OCI-LY1 (cell line): ENCODE results near the gene TOMM6.
"Not testable (repeated sequence)": the region's sequence is repeated elsewhere in the genome, so short reads cannot be mapped to it uniquely, and the experiment has no call there.

Source experiments
- H2AFZ ChIP-seq: fragments of 200-600 bp; sonication (generic), shearing (Covaris generic); 2 replicates; pipeline ENCODE4 v1.6.0; 2014; ENCODE audit warnings: antibody characterized with exemption, mild to moderate bottlenecking, low read length
- H3F3A ChIP-seq: fragments of 200-600 bp; sonication (generic), shearing (Covaris generic); 2 replicates; pipeline ENCODE4 v1.6.0; 2014; ENCODE audit warnings: mild to moderate bottlenecking, antibody characterized with exemption, low read length, moderate library complexity; ENCODE audit not compliant: insufficient read depth
- H3K27ac ChIP-seq: fragments of 200-600 bp; sonication (generic); 2 replicates; pipeline ENCODE4 v1.5.1; 2014; ENCODE audit warnings: low read length, mixed run types, mild to moderate bottlenecking, low read depth; ENCODE audit not compliant: poor library complexity, severe bottlenecking
- H3K27me3 ChIP-seq: fragments of 200-600 bp; sonication (generic); 2 replicates; pipeline ENCODE4 v1.6.0; 2014; ENCODE audit warnings: antibody characterized with exemption, mild to moderate bottlenecking, low read length, moderate library complexity; ENCODE audit not compliant: insufficient read depth
- H3K36me3 ChIP-seq: fragments of 200-600 bp; sonication (generic); 2 replicates; pipeline ENCODE4 v1.6.1; 2014; ENCODE audit warnings: mild to moderate bottlenecking, antibody characterized with exemption, low read length, moderate library complexity, mixed read lengths; ENCODE audit not compliant: insufficient read depth
- H3K4me1 ChIP-seq: fragments of 200-600 bp; sonication (generic); 2 replicates; pipeline ENCODE4 v1.5.1; 2014; ENCODE audit warnings: mild to moderate bottlenecking, low read length, moderate library complexity; ENCODE audit not compliant: insufficient read depth, severe bottlenecking
- H3K4me2 ChIP-seq: fragments of 200-600 bp; sonication (generic), shearing (Covaris generic); 2 replicates; pipeline ENCODE4 v1.6.1; 2014; ENCODE audit warnings: low read length
- H3K4me3 ChIP-seq: fragments of 200-600 bp; sonication (generic); 2 replicates; pipeline ENCODE4 v1.5.1; 2014; ENCODE audit warnings: low read length, low read depth, mild to moderate bottlenecking, mixed read lengths; ENCODE audit not compliant: poor library complexity, severe bottlenecking
- H3K79me2 ChIP-seq: fragments of 200-600 bp; shearing (Covaris generic); 2 replicates; pipeline ENCODE4 v1.6.1; 2016; ENCODE audit warnings: mixed run types, low read length, mixed read lengths; ENCODE audit not compliant: insufficient read depth
- H3K9ac ChIP-seq: fragments of 200-600 bp; sonication (generic), shearing (Covaris generic); 2 replicates; pipeline ENCODE4 v1.6.1; 2014; ENCODE audit warnings: mild to moderate bottlenecking, low read length, mixed read lengths
- H3K9me2 ChIP-seq: fragments of 200-600 bp; sonication (generic), shearing (Covaris generic); 2 replicates; pipeline ENCODE4 v1.6.1; 2014; ENCODE audit warnings: low read depth, mild to moderate bottlenecking, low read length, mixed read lengths
- H3K9me3 ChIP-seq: fragments of 200-600 bp; shearing (Covaris generic); 2 replicates; pipeline ENCODE4 v1.6.1; 2014; ENCODE audit warnings: low read length, mixed read lengths
- H4K20me1 ChIP-seq: fragments of 200-600 bp; sonication (generic), shearing (Covaris generic); 2 replicates; pipeline ENCODE4 v1.6.0; 2016; ENCODE audit warnings: mild to moderate bottlenecking, low read length; ENCODE audit not compliant: insufficient read depth
- EZH2 ChIP-seq: fragments of 200-600 bp; sonication (generic), shearing (Covaris generic); IDR thresholded peaks from 2 replicates; pipeline ENCODE4 v1.8.0; 2017; ENCODE audit warnings: borderline replicate concordance, mixed run types, mild to moderate bottlenecking, antibody characterized with exemption, low read length, moderate library complexity, mixed read lengths
- TF ChIP-seq, protein P1 (sequence below): fragments of 200-600 bp; sonication (generic), shearing (Covaris generic); IDR thresholded peaks from 2 replicates; pipeline ENCODE4 v1.5.1; 2017; ENCODE audit warnings: mild to moderate bottlenecking, antibody characterized with exemption, low read length, moderate library complexity, mixed read lengths

TOMM6 gene

GRCh38 chr6:41801380-41801779 lies 13.9 kb downstream of the TOMM6 start:
- H3K4me1 ChIP-seq = no peaks in the 10 kb centered on the region
- TF ChIP-seq, protein P1, sequence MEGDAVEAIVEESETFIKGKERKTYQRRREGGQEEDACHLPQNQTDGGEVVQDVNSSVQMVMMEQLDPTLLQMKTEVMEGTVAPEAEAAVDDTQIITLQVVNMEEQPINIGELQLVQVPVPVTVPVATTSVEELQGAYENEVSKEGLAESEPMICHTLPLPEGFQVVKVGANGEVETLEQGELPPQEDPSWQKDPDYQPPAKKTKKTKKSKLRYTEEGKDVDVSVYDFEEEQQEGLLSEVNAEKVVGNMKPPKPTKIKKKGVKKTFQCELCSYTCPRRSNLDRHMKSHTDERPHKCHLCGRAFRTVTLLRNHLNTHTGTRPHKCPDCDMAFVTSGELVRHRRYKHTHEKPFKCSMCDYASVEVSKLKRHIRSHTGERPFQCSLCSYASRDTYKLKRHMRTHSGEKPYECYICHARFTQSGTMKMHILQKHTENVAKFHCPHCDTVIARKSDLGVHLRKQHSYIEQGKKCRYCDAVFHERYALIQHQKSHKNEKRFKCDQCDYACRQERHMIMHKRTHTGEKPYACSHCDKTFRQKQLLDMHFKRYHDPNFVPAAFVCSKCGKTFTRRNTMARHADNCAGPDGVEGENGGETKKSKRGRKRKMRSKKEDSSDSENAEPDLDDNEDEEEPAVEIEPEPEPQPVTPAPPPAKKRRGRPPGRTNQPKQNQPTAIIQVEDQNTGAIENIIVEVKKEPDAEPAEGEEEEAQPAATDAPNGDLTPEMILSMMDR = peak; percentile 50; the same call in 1 of the 2 replicates
- TF ChIP-seq EZH2 = no peak

GRCh38 chr6:41805830-41806774 lies 18.6 kb downstream of the TOMM6 start:
- no peak overlapping the region for H3K4me3 ChIP-seq
- H3K9me2 ChIP-seq = no peaks in the 10 kb centered on the region
- no peak overlapping the region for H3K4me2 ChIP-seq
- peaks cover 24% of the 10 kb centered on the region for H3K36me3 ChIP-seq
- no peak overlapping the region for H2AFZ ChIP-seq
- H3K9ac ChIP-seq = no peak overlapping the region
- TF ChIP-seq, protein P1 = no peak
- no peak for TF ChIP-seq EZH2
- no peaks in the 10 kb centered on the region for H3K79me2 ChIP-seq
- no peaks in the 10 kb centered on the region for H3K4me1 ChIP-seq
- no peaks in the 10 kb centered on the region for H3K9me3 ChIP-seq
- no peaks in the 10 kb centered on the region for H3F3A ChIP-seq
- H4K20me1 ChIP-seq = no peaks in the 10 kb centered on the region
- H3K27me3 ChIP-seq = no peaks in the 10 kb centered on the region
- no peak overlapping the region for H3K27ac ChIP-seq

More at GRCh38 chr6:41801380-41801779, 13.9 kb downstream of the TOMM6 start:
- Histone ChIP-seq H3K79me2 (no peaks in the 10 kb centered on the region), H3K9me3 (no peaks in the 10 kb centered on the region), H3K4me3 (no peak overlapping the region), H2AFZ (no peak overlapping the region), H3K9ac (no peak overlapping the region), H3K36me3 (peaks cover 59% of the 10 kb centered on the region), H3F3A (no peaks in the 10 kb centered on the region), H4K20me1 (no peaks in the 10 kb centered on the region), H3K27ac (no peak overlapping the region), H3K4me2 (no peak overlapping the region), H3K27me3 (no peaks in the 10 kb centered on the region), H3K9me2 (no peaks in the 10 kb centered on the region)

GRCh38 chr6:41811095-41811494 lies 23.6 kb downstream of the TOMM6 start:
- Histone ChIP-seq H3K27me3 (no peaks in the 10 kb centered on the region), H3K9me3 (no peaks in the 10 kb centered on the region), H4K20me1 (no peaks in the 10 kb centered on the region), H2AFZ (no peak overlapping the region), H3K4me1 (no peaks in the 10 kb centered on the region), H3K27ac (no peak overlapping the region), H3K4me2 (no peak overlapping the region), H3K4me3 (no peak overlapping the region), H3K79me2 (no peaks in the 10 kb centered on the region), H3K9me2 (no peaks in the 10 kb centered on the region), H3F3A (peaks cover 5% of the 10 kb centered on the region), H3K9ac (no peak overlapping the region), H3K36me3 (peaks cover 10% of the 10 kb centered on the region)
- no peak for TF ChIP-seq EZH2
- TF ChIP-seq, protein P1 = no peak

- H3K9me2 ChIP-seq, H3K4me2 ChIP-seq, H3K27ac ChIP-seq, H2AFZ ChIP-seq, H3F3A ChIP-seq, H3K9me3 ChIP-seq, H3K79me2 ChIP-seq, H3K9ac ChIP-seq, H3K4me1 ChIP-seq, H4K20me1 ChIP-seq, H3K4me3 ChIP-seq, H3K36me3 ChIP-seq, H3K27me3 ChIP-seq: not testable (repeated sequence)
Observed at GRCh38 chr6:41811946-41812345, 24.5 kb downstream of the TOMM6 start.
